ENCODE results near the gene DMD. TPM values are rescaled to one million over a fixed set of nuclear protein-coding genes. Genes with fewer than 3 reads are reported as not detected.

DMD gene
- total RNA-seq, 1 donor from 2014 or later = 143 TPM

GRCh38 chrX:31604629-31605221, 1606.6 kb downstream of the DMD start:
- no peak for DNase-seq
- no peaks in the 10 kb centered on the region for H3K4me1 ChIP-seq
- H3K4me3 ChIP-seq = no peak overlapping the region
- intact Hi-C loops (cut with micrococcal nuclease) = no loop called here
- no peak for TF ChIP-seq CTCF (IDR thresholded peaks at IDR 0.05; ENCODE audit: borderline replicate concordance)
- H3K27ac ChIP-seq (replicated peaks) = no peak overlapping the region
- H3K27me3 ChIP-seq (ENCODE audit: low read depth) = no peaks in the 10 kb centered on the region
- H3K36me3 ChIP-seq = no peaks in the 10 kb centered on the region
- no peaks in the 10 kb centered on the region for H3K9me3 ChIP-seq (replicated peaks)

- Histone ChIP-seq H3K4me1 (no peaks in the 10 kb centered on the region), H3K9me3 (replicated peaks) (no peaks in the 10 kb centered on the region), H3K36me3 (no peaks in the 10 kb centered on the region), H3K4me3 (no peak overlapping the region), H3K27ac (replicated peaks) (no peak overlapping the region), H3K27me3 (ENCODE audit: low read depth) (no peaks in the 10 kb centered on the region)
- DNase-seq = no peak
- intact Hi-C loops (cut with micrococcal nuclease) = no loop called here
- TF ChIP-seq CTCF (IDR thresholded peaks at IDR 0.05; ENCODE audit: borderline replicate concordance) = no peak
These were observed 1607.8 kb downstream of the DMD start for GRCh38 chrX:31603411-31604120.

- Histone ChIP-seq H3K27me3 (ENCODE audit: low read depth) (no peaks in the 10 kb centered on the region), H3K4me1 (no peaks in the 10 kb centered on the region), H3K27ac (replicated peaks) (no peak overlapping the region), H3K36me3 (no peaks in the 10 kb centered on the region), H3K4me3 (no peak overlapping the region), H3K9me3 (replicated peaks) (no peaks in the 10 kb centered on the region)
- intact Hi-C loops (cut with micrococcal nuclease) = no loop called here
- DNase-seq = no peak
- TF ChIP-seq CTCF (IDR thresholded peaks at IDR 0.05; ENCODE audit: borderline replicate concordance) = no peak
These were observed 1610.5 kb downstream of the DMD start for GRCh38 chrX:31600823-31601222.

- H3K9me3 ChIP-seq (replicated peaks) = no peaks in the 10 kb centered on the region
- intact Hi-C loops (cut with micrococcal nuclease) = no loop called here
These were observed 1618.0 kb downstream of the DMD start for GRCh38 chrX:31593353-31593752.

GRCh38 chrX:31591355-31591754, 1620.0 kb downstream of the DMD start:
- H3K4me3 ChIP-seq = no peak overlapping the region
- no peak for TF ChIP-seq CTCF (IDR thresholded peaks at IDR 0.05; ENCODE audit: borderline replicate concordance)
- no peak overlapping the region for H3K27ac ChIP-seq (replicated peaks)
- no peaks in the 10 kb centered on the region for H3K9me3 ChIP-seq (replicated peaks)
- intact Hi-C loops (cut with micrococcal nuclease) = no loop called here
- H3K4me1 ChIP-seq = peaks cover 10% of the 10 kb centered on the region
- no peaks in the 10 kb centered on the region for H3K36me3 ChIP-seq
- no peaks in the 10 kb centered on the region for H3K27me3 ChIP-seq (ENCODE audit: low read depth)
- DNase-seq = no peak

More at GRCh38 chrX:31593353-31593752, 1618.0 kb downstream of the DMD start:
- H3K4me3 ChIP-seq = no peak overlapping the region
- H3K27me3 ChIP-seq (ENCODE audit: low read depth) = no peaks in the 10 kb centered on the region
- no peak overlapping the region for H3K27ac ChIP-seq (replicated peaks)
- peaks cover 10% of the 10 kb centered on the region for H3K4me1 ChIP-seq
- TF ChIP-seq CTCF (IDR thresholded peaks at IDR 0.05; ENCODE audit: borderline replicate concordance) = no peak
- no peaks in the 10 kb centered on the region for H3K36me3 ChIP-seq
- no peak for DNase-seq
